Measurements from ENCODE around the gene GTF3C5.
"Not testable (repeated sequence)": the region's sequence is repeated elsewhere in the genome, so short reads cannot be mapped to it uniquely, and the experiment has no call there.

Gene GTF3C5

GRCh38 chr9:133070500-133070961, 39.7 kb downstream of the GTF3C5 start:
- H2BK15ac ChIP-seq (ENCODE audit: low read length); H3K79me1 ChIP-seq (ENCODE audit: low read depth, low read length); H3K4me1 ChIP-seq (ENCODE audit: control insufficient read depth in 2 of 2, insufficient read depth in 1 of 2, low read depth in 1 of 2, low read length in 2 of 2); H2AFZ ChIP-seq (ENCODE audit: low read length); H2AK5ac ChIP-seq (ENCODE audit: low read depth, low read length); H2BK120ac ChIP-seq (ENCODE audit: low read depth, low read length); H3K9me3 ChIP-seq (replicated peaks in 1 of 2; ENCODE audit: control insufficient read depth in 2 of 2, insufficient read depth in 1 of 2, low read depth in 1 of 2, low read length in 2 of 2); H3K9ac ChIP-seq (ENCODE audit: low read depth, low read length, poor library complexity); H3K14ac ChIP-seq (ENCODE audit: low read length); H3K27ac ChIP-seq (replicated peaks; ENCODE audit: low read length); H2BK12ac ChIP-seq (ENCODE audit: low read length); H3K27me3 ChIP-seq (ENCODE audit: control insufficient read depth in 3 of 3, insufficient read depth in 3 of 3, low read depth in 1 of 3, low read length in 3 of 3); DNase-seq (ENCODE audit: low spot score); H4K91ac ChIP-seq (ENCODE audit: low read depth, low read length, poor library complexity); H3K23ac ChIP-seq (ENCODE audit: low read depth, low read length, poor library complexity); H3K4ac ChIP-seq (ENCODE audit: low read length); H2BK5ac ChIP-seq (ENCODE audit: low read length); H3K4me2 ChIP-seq (ENCODE audit: insufficient read depth, low read length, poor library complexity, severe bottlenecking); H4K8ac ChIP-seq (ENCODE audit: low read depth, low read length); H3K4me3 ChIP-seq (ENCODE audit: low read length in 2 of 2); H3K36me3 ChIP-seq (replicated peaks in 1 of 2; ENCODE audit: control insufficient read depth in 2 of 2, insufficient read depth in 2 of 2, low read length in 2 of 2); H3K18ac ChIP-seq (ENCODE audit: low read length): not testable (repeated sequence)
- no CpG with 5 or more reads among the region's 17 CpGs for WGBS, 2 donors (ENCODE audit: extremely low coverage in 2 of 2, insufficient read length in 2 of 2, insufficient replicate concordance in 1 of 2)

GRCh38 chr9:133070985-133071384, 40.2 kb downstream of the GTF3C5 start:
- H3K9ac ChIP-seq (ENCODE audit: low read depth, low read length, poor library complexity); H2AFZ ChIP-seq (ENCODE audit: low read length); H3K79me1 ChIP-seq (ENCODE audit: low read depth, low read length); H3K18ac ChIP-seq (ENCODE audit: low read length); H3K14ac ChIP-seq (ENCODE audit: low read length); H3K4me2 ChIP-seq (ENCODE audit: insufficient read depth, low read length, poor library complexity, severe bottlenecking); H4K91ac ChIP-seq (ENCODE audit: low read depth, low read length, poor library complexity); H3K27ac ChIP-seq (replicated peaks; ENCODE audit: low read length); H3K9me3 ChIP-seq (replicated peaks in 1 of 2; ENCODE audit: control insufficient read depth in 2 of 2, insufficient read depth in 1 of 2, low read depth in 1 of 2, low read length in 2 of 2); H3K4ac ChIP-seq (ENCODE audit: low read length); DNase-seq (ENCODE audit: low spot score); H4K8ac ChIP-seq (ENCODE audit: low read depth, low read length); H2AK5ac ChIP-seq (ENCODE audit: low read depth, low read length); H2BK120ac ChIP-seq (ENCODE audit: low read depth, low read length); H3K23ac ChIP-seq (ENCODE audit: low read depth, low read length, poor library complexity); H3K36me3 ChIP-seq (replicated peaks in 1 of 2; ENCODE audit: control insufficient read depth in 2 of 2, insufficient read depth in 2 of 2, low read length in 2 of 2); H3K4me3 ChIP-seq (ENCODE audit: low read length in 2 of 2); H2BK15ac ChIP-seq (ENCODE audit: low read length); H2BK12ac ChIP-seq (ENCODE audit: low read length); H3K27me3 ChIP-seq (ENCODE audit: control insufficient read depth in 3 of 3, insufficient read depth in 3 of 3, low read depth in 1 of 3, low read length in 3 of 3); H3K4me1 ChIP-seq (ENCODE audit: control insufficient read depth in 2 of 2, insufficient read depth in 1 of 2, low read depth in 1 of 2, low read length in 2 of 2); H2BK5ac ChIP-seq (ENCODE audit: low read length): not testable (repeated sequence)
- WGBS, 2 donors (ENCODE audit: extremely low coverage in 2 of 2, insufficient read length in 2 of 2, insufficient replicate concordance in 1 of 2): no CpG with 5 or more reads among the region's 31 CpGs

GRCh38 chr9:133071484-133072150, 40.8 kb downstream of the GTF3C5 start:
- no peak overlapping the region for H2BK15ac ChIP-seq (ENCODE audit: low read length)
- H3K23ac ChIP-seq (ENCODE audit: low read depth, low read length, poor library complexity): no peak overlapping the region
- no peaks in the 10 kb centered on the region for H3K4me1 ChIP-seq (ENCODE audit: control insufficient read depth in 2 of 2, insufficient read depth in 1 of 2, low read depth in 1 of 2, low read length in 2 of 2)
- H3K79me1 ChIP-seq (ENCODE audit: low read depth, low read length): no peaks in the 10 kb centered on the region
- no peak overlapping the region for H4K8ac ChIP-seq (ENCODE audit: low read depth, low read length)
- H2BK120ac ChIP-seq (ENCODE audit: low read depth, low read length): no peak overlapping the region
- no peak overlapping the region for H2AK5ac ChIP-seq (ENCODE audit: low read depth, low read length)
- no peak overlapping the region for H3K4me3 ChIP-seq (ENCODE audit: low read length in 2 of 2)
- no peaks in the 10 kb centered on the region for H3K9me3 ChIP-seq (replicated peaks in 1 of 2; ENCODE audit: control insufficient read depth in 2 of 2, insufficient read depth in 1 of 2, low read depth in 1 of 2, low read length in 2 of 2)
- H4K91ac ChIP-seq (ENCODE audit: low read depth, low read length, poor library complexity): no peak overlapping the region
- H3K4ac ChIP-seq (ENCODE audit: low read length): no peak overlapping the region
- DNase-seq (ENCODE audit: low spot score): no peak
- H3K36me3 ChIP-seq (replicated peaks in 1 of 2; ENCODE audit: control insufficient read depth in 2 of 2, insufficient read depth in 2 of 2, low read length in 2 of 2): peaks cover 0 to 3% of the 10 kb centered on the region in 2 donors
- H2AFZ ChIP-seq (ENCODE audit: low read length): no peak overlapping the region
- no peak overlapping the region for H3K14ac ChIP-seq (ENCODE audit: low read length)
- WGBS, 2 donors (ENCODE audit: extremely low coverage in 2 of 2, insufficient read length in 2 of 2, insufficient replicate concordance in 1 of 2): no CpG with 5 or more reads among the region's 33 CpGs
- no peak overlapping the region for H2BK12ac ChIP-seq (ENCODE audit: low read length)
- no peak overlapping the region for H3K9ac ChIP-seq (ENCODE audit: low read depth, low read length, poor library complexity)
- no peak overlapping the region for H2BK5ac ChIP-seq (ENCODE audit: low read length)
- no peak overlapping the region for H3K4me2 ChIP-seq (ENCODE audit: insufficient read depth, low read length, poor library complexity, severe bottlenecking)
- H3K27ac ChIP-seq (replicated peaks; ENCODE audit: low read length): no peak overlapping the region
- no peak overlapping the region for H3K18ac ChIP-seq (ENCODE audit: low read length)
- H3K27me3 ChIP-seq (ENCODE audit: control insufficient read depth in 3 of 3, insufficient read depth in 3 of 3, low read depth in 1 of 3, low read length in 3 of 3): no peaks in the 10 kb centered on the region

- H3K27me3 ChIP-seq (ENCODE audit: control insufficient read depth in 3 of 3, insufficient read depth in 3 of 3, low read depth in 1 of 3, low read length in 3 of 3); H3K4me3 ChIP-seq (ENCODE audit: low read length in 2 of 2); H3K9me3 ChIP-seq (replicated peaks in 1 of 2; ENCODE audit: control insufficient read depth in 2 of 2, insufficient read depth in 1 of 2, low read depth in 1 of 2, low read length in 2 of 2); H3K18ac ChIP-seq (ENCODE audit: low read length); H3K79me1 ChIP-seq (ENCODE audit: low read depth, low read length); H4K8ac ChIP-seq (ENCODE audit: low read depth, low read length); H2AFZ ChIP-seq (ENCODE audit: low read length); H2BK15ac ChIP-seq (ENCODE audit: low read length); H4K91ac ChIP-seq (ENCODE audit: low read depth, low read length, poor library complexity); H3K23ac ChIP-seq (ENCODE audit: low read depth, low read length, poor library complexity); H3K4me1 ChIP-seq (ENCODE audit: control insufficient read depth in 2 of 2, insufficient read depth in 1 of 2, low read depth in 1 of 2, low read length in 2 of 2); H2BK5ac ChIP-seq (ENCODE audit: low read length); H3K36me3 ChIP-seq (replicated peaks in 1 of 2; ENCODE audit: control insufficient read depth in 2 of 2, insufficient read depth in 2 of 2, low read length in 2 of 2); H3K14ac ChIP-seq (ENCODE audit: low read length); H2BK12ac ChIP-seq (ENCODE audit: low read length); H3K4ac ChIP-seq (ENCODE audit: low read length); H3K9ac ChIP-seq (ENCODE audit: low read depth, low read length, poor library complexity); H2AK5ac ChIP-seq (ENCODE audit: low read depth, low read length); H2BK120ac ChIP-seq (ENCODE audit: low read depth, low read length); DNase-seq (ENCODE audit: low spot score); H3K4me2 ChIP-seq (ENCODE audit: insufficient read depth, low read length, poor library complexity, severe bottlenecking); H3K27ac ChIP-seq (replicated peaks; ENCODE audit: low read length): not testable (repeated sequence)
- WGBS, 2 donors (ENCODE audit: extremely low coverage in 2 of 2, insufficient read length in 2 of 2, insufficient replicate concordance in 1 of 2): no CpG with 5 or more reads among the region's 5 CpGs
Observed at GRCh38 chr9:133072210-133072609, 41.4 kb downstream of the GTF3C5 start.

Data from neuronal stem cell (in vitro differentiated cells).